Measurements from ENCODE around the gene FAM76A.

The FAM76A gene

DNA sequence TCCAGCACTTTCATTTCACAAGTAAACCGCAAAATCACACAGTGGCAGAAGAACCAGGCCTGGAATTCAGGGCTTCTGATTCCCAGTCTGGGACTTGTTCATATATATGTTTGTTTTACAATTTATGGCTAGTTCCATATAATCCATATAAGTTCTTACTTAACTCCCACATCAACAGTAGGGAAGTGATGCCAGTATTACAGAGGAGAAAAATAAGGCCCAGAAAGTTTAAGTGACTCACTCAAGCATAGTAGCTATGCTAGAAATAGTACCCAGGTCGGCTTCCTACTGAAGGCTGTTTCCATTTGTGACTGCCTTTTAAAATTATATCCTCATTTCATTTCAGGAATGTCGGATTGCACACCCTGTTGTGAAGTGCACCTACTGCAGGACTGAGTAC is 1.4 kb downstream of the FAM76A start:
- H3K36me3 ChIP-seq (ENCODE audit: insufficient read depth, low read length) = no peaks in the 10 kb centered on the region
- peak overlapping the region; percentile 84 for H3K4me2 ChIP-seq (ENCODE audit: low read depth, low read length, poor library complexity, severe bottlenecking)
- H3F3A ChIP-seq (ENCODE audit: low read depth) = no peaks in the 10 kb centered on the region
- no peaks in the 10 kb centered on the region for H4K20me1 ChIP-seq (ENCODE audit: insufficient read depth, low read length, poor library complexity, severe bottlenecking)
- no peaks in the 10 kb centered on the region for H3K9me2 ChIP-seq (replicated peaks; ENCODE audit: low read depth, low read length)
- peak overlapping the region; percentile 89 for H3K4me3 ChIP-seq (ENCODE audit: low read length, poor library complexity, severe bottlenecking)
- peaks cover 18% of the 10 kb centered on the region for H3K4me1 ChIP-seq (ENCODE audit: insufficient read depth, low read length, poor library complexity, severe bottlenecking)
- no peak overlapping the region for H2AFZ ChIP-seq (ENCODE audit: low read length)
- peak overlapping the region; percentile 77 for H3K9ac ChIP-seq (ENCODE audit: low read depth, low read length, poor library complexity, severe bottlenecking)
- H3K27me3 ChIP-seq (ENCODE audit: insufficient read depth, low read length, poor library complexity, severe bottlenecking) = no peaks in the 10 kb centered on the region
- no peaks in the 10 kb centered on the region for H3K9me3 ChIP-seq (ENCODE audit: insufficient read depth, low read depth, low read length)
- TF ChIP-seq EZH2phosphoT487 (IDR thresholded peaks at IDR 0.05; ENCODE audit: borderline replicate concordance) (no peak), CTCF (conservative IDR thresholded peaks at IDR 0.05; ENCODE audit: low read length) (no peak)
- H3K79me2 ChIP-seq (ENCODE audit: insufficient read depth, low read length) = peaks cover 9% of the 10 kb centered on the region

DNA sequence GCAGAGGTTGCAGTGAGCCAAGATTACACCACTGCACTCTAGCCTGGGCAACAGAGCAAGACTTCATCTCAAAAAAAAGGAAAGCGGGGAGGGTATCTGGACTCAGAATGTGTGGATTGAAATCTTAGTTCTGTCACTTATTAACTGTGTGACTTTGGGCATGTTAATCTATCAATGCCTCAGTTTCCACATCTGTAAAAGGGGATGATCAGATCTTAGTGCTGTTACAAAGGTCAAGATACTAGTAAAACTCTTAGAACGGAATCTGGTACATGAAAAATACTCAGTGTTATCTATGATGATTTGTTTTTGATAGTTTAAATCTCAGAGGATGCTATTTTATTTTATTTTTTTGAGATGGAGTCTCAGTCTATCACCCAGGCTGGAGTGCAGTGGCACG is 10.5 kb downstream of the FAM76A start:
- Histone ChIP-seq H3K9me3 (ENCODE audit: insufficient read depth, low read depth, low read length) (no peaks in the 10 kb centered on the region), H3K36me3 (ENCODE audit: insufficient read depth, low read length) (peaks cover 6% of the 10 kb centered on the region; the same call in 1 of the 2 replicates), H4K20me1 (ENCODE audit: insufficient read depth, low read length, poor library complexity, severe bottlenecking) (no peaks in the 10 kb centered on the region), H3F3A (ENCODE audit: low read depth) (no peaks in the 10 kb centered on the region), H3K4me2 (ENCODE audit: low read depth, low read length, poor library complexity, severe bottlenecking) (no peak overlapping the region), H2AFZ (ENCODE audit: low read length) (no peak overlapping the region), H3K9me2 (replicated peaks; ENCODE audit: low read depth, low read length) (no peaks in the 10 kb centered on the region), H3K27me3 (ENCODE audit: insufficient read depth, low read length, poor library complexity, severe bottlenecking) (no peaks in the 10 kb centered on the region), H3K79me2 (ENCODE audit: insufficient read depth, low read length) (no peaks in the 10 kb centered on the region), H3K4me3 (ENCODE audit: low read length, poor library complexity, severe bottlenecking) (no peak overlapping the region), H3K4me1 (ENCODE audit: insufficient read depth, low read length, poor library complexity, severe bottlenecking) (no peaks in the 10 kb centered on the region), H3K9ac (ENCODE audit: low read depth, low read length, poor library complexity, severe bottlenecking) (no peak overlapping the region)
- TF ChIP-seq EZH2phosphoT487 (IDR thresholded peaks at IDR 0.05; ENCODE audit: borderline replicate concordance) = no peak
- TF ChIP-seq CTCF (conservative IDR thresholded peaks at IDR 0.05; ENCODE audit: low read length) = no peak

DNA sequence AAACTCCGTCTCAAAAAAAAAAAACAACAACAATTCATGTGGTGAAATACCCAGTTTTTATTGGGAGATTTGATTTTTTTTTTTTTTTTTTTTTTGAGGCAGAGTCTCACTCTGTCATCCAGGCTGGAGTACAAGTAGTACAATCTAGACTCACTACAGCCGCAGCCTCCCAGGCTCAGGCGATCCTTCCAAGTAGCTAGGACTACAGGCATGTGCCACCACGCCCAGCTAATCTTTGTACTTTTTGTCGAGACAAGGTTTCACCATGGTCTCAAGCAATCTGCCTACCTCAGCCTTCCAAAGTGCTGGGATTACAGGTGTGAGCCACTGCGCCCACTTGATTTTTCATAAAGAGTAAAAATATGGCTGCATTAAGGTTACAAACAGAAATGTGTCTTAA is 15.4 kb downstream of the FAM76A start:
- Histone ChIP-seq H3K4me2 (ENCODE audit: low read depth, low read length, poor library complexity, severe bottlenecking) (no peak overlapping the region), H3K4me1 (ENCODE audit: insufficient read depth, low read length, poor library complexity, severe bottlenecking) (no peaks in the 10 kb centered on the region), H2AFZ (ENCODE audit: low read length) (no peak overlapping the region), H3K27me3 (ENCODE audit: insufficient read depth, low read length, poor library complexity, severe bottlenecking) (no peaks in the 10 kb centered on the region), H3K79me2 (ENCODE audit: insufficient read depth, low read length) (no peaks in the 10 kb centered on the region), H3K9me2 (replicated peaks; ENCODE audit: low read depth, low read length) (no peaks in the 10 kb centered on the region), H4K20me1 (ENCODE audit: insufficient read depth, low read length, poor library complexity, severe bottlenecking) (no peaks in the 10 kb centered on the region), H3K9me3 (ENCODE audit: insufficient read depth, low read depth, low read length) (no peaks in the 10 kb centered on the region), H3K36me3 (ENCODE audit: insufficient read depth, low read length) (no peaks in the 10 kb centered on the region; the same call in 1 of the 2 replicates), H3K4me3 (ENCODE audit: low read length, poor library complexity, severe bottlenecking) (no peak overlapping the region), H3K9ac (ENCODE audit: low read depth, low read length, poor library complexity, severe bottlenecking) (no peak overlapping the region), H3F3A (ENCODE audit: low read depth) (no peaks in the 10 kb centered on the region)
- TF ChIP-seq CTCF (conservative IDR thresholded peaks at IDR 0.05; ENCODE audit: low read length) (no peak), EZH2phosphoT487 (IDR thresholded peaks at IDR 0.05; ENCODE audit: borderline replicate concordance) (no peak)

All from Loucy (cell line).